Ishikawa (cell line): ENCODE results near the gene TRPV4.
A peak's percentile ranks its signal among the peaks of the same experiment; 100 is the strongest.

ENCODE experiments used
- CEBPB ChIP-seq: IDR thresholded peaks from 2 replicates; pipeline ENCODE4 v1.6.1; 2012
- CREB1 ChIP-seq: IDR thresholded peaks from 2 replicates; pipeline ENCODE4 v1.6.1; 2012; ENCODE audit warnings: low read depth
- EGR1 ChIP-seq: IDR thresholded peaks from 2 replicates; pipeline ENCODE4 v1.6.1; 2012
- EP300 ChIP-seq: IDR thresholded peaks from 2 replicates; pipeline ENCODE4 v1.6.1; 2012; ENCODE audit warnings: borderline replicate concordance
- FOXM1 ChIP-seq: IDR thresholded peaks from 2 replicates; pipeline ENCODE4 v1.6.1; 2012; ENCODE audit warnings: low read depth, borderline replicate concordance
- NFIC ChIP-seq: IDR thresholded peaks from 2 replicates; pipeline ENCODE4 v1.6.1; 2012
- RAD21 ChIP-seq: IDR thresholded peaks from 2 replicates; pipeline ENCODE4 v1.6.1; 2012; ENCODE audit warnings: low read depth
- TAF1 ChIP-seq: IDR thresholded peaks from 2 replicates; pipeline ENCODE4 v1.6.1; 2012; ENCODE audit warnings: low read depth, mild to moderate bottlenecking
- TCF12 ChIP-seq: IDR thresholded peaks from 2 replicates; pipeline ENCODE4 v1.6.1; 2012; ENCODE audit warnings: low read depth
- TEAD4 ChIP-seq: IDR thresholded peaks from 2 replicates; pipeline ENCODE4 v1.6.1; 2012
- YY1 ChIP-seq: IDR thresholded peaks from 2 replicates; pipeline ENCODE4 v1.6.1; 2012; ENCODE audit warnings: low read depth
- ZBTB7A ChIP-seq: IDR thresholded peaks from 2 replicates; pipeline ENCODE4 v1.6.1; 2012; ENCODE audit warnings: low read depth
- TF ChIP-seq, protein P1 (sequence below): IDR thresholded peaks from 2 replicates; pipeline ENCODE4 v1.6.1; 2012
- TF ChIP-seq, protein P2 (sequence below): IDR thresholded peaks from 2 replicates; pipeline ENCODE4 v1.6.1; 2012
- TF ChIP-seq, protein P3 (sequence below): IDR thresholded peaks from 2 replicates; pipeline ENCODE4 v1.6.1; 2012; ENCODE audit warnings: low read depth, mild to moderate bottlenecking

Gene TRPV4

DNA sequence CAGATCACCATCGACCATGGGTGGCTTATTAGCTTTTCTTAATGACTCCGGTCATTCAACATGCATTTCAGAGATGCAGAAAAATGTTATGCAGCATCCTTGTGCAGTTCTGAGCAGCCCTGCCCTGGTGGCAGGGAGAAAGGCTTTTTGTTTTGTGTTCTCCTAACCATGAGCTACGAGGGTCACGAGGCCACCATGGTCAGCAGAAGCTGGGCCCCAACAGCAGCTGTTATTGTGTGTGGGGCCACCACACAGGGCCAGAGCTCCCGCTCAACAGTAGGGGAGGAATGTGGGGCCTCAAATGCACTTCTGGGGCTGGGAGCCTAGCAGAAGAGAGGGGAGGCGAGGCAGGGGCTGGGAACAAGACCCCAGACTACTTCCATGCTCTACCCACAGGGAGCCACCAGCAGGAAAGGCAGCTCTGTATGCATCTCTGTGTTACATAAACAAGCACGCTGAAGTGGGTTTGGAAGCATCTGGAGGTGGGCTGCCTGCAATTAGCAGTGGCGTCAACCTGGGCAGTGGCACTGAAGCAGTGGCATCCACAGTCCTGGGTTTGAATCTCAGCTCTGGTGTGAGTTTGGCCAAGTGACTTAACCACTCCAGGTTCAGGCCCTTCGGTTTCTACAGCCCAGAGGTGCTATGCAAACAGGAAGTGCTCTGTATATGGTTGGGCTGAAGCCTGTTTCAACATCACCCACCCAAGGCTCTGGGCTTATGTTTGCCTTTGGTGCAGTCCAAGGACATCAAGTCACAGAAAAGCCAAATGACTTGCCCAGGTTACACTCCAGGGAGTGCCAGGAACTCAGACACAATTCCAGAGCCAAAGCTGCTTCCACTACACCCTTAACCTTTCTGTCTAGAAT, 30.9 kb upstream of the TRPV4 start:
- no peak for TF ChIP-seq CEBPB
- TF ChIP-seq TCF12, result no peak
- TF ChIP-seq NFIC, result no peak
- TF ChIP-seq ZBTB7A, result no peak
- TF ChIP-seq CREB1, result no peak
- no peak for TF ChIP-seq FOXM1
- TF ChIP-seq, protein P1, sequence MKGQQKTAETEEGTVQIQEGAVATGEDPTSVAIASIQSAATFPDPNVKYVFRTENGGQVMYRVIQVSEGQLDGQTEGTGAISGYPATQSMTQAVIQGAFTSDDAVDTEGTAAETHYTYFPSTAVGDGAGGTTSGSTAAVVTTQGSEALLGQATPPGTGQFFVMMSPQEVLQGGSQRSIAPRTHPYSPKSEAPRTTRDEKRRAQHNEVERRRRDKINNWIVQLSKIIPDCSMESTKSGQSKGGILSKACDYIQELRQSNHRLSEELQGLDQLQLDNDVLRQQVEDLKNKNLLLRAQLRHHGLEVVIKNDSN, result no peak
- TF ChIP-seq TEAD4, result no peak
- TF ChIP-seq YY1, result no peak
- no peak for TF ChIP-seq TAF1
- TF ChIP-seq, protein P2, sequence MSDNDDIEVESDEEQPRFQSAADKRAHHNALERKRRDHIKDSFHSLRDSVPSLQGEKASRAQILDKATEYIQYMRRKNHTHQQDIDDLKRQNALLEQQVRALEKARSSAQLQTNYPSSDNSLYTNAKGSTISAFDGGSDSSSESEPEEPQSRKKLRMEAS, result no peak
- no peak for TF ChIP-seq RAD21
- TF ChIP-seq EGR1, result no peak
- TF ChIP-seq, protein P3, sequence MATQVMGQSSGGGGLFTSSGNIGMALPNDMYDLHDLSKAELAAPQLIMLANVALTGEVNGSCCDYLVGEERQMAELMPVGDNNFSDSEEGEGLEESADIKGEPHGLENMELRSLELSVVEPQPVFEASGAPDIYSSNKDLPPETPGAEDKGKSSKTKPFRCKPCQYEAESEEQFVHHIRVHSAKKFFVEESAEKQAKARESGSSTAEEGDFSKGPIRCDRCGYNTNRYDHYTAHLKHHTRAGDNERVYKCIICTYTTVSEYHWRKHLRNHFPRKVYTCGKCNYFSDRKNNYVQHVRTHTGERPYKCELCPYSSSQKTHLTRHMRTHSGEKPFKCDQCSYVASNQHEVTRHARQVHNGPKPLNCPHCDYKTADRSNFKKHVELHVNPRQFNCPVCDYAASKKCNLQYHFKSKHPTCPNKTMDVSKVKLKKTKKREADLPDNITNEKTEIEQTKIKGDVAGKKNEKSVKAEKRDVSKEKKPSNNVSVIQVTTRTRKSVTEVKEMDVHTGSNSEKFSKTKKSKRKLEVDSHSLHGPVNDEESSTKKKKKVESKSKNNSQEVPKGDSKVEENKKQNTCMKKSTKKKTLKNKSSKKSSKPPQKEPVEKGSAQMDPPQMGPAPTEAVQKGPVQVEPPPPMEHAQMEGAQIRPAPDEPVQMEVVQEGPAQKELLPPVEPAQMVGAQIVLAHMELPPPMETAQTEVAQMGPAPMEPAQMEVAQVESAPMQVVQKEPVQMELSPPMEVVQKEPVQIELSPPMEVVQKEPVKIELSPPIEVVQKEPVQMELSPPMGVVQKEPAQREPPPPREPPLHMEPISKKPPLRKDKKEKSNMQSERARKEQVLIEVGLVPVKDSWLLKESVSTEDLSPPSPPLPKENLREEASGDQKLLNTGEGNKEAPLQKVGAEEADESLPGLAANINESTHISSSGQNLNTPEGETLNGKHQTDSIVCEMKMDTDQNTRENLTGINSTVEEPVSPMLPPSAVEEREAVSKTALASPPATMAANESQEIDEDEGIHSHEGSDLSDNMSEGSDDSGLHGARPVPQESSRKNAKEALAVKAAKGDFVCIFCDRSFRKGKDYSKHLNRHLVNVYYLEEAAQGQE, result no peak
- TF ChIP-seq EP300, result no peak

DNA sequence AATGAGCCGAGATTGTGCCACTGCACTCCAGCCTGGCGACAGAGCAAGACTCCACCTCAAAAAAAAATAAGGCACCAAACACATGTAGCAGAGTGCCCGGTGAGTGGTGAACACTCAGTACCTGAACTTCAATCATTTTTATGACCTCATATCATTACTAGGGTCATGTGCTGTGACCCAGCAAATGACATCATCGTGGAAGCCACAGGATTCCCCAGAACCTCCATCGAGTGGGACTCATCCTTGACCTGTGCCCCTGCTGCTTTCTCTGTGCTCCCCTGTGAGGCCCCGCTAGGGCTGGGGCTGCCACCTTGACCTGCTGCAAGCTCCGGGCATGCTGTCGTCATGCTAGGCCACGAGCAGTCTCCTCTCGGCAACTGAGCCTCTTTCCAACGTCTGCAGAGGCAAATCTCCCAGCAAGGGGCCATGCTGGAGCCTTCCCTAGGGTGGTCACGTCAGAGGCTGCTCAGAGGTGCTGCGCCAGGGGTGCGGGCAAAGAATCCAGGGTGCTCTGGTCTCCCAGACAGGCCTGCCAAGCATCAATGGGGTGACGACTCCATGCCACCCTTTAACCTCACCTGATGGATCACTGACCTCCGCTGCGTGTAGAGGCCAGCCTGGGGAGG, 28.6 kb upstream of the TRPV4 start:
- TF ChIP-seq ZBTB7A (no peak), TCF12 (no peak), YY1 (no peak), TAF1 (no peak)

DNA sequence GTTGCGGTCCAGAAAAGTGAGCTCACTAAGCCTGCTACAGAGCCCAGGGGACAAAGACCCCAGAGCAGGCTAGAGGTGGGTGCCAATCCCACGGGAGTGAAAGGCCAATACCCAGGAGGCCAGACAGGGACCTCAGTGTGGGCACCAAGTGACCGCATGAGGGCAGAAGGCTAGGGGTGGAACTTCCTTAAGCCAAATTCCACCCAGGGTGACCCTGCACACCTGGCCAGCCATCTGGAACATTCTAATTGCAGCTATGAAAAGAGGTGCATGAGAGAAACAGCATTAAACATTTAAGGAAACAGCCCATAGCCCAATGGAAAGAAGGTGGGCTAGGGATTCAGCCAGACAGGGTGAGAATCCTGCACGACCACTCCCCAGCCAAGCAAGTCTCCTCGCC, 27.8 kb upstream of the TRPV4 start:
- TF ChIP-seq ZBTB7A (peak; percentile 24; the same call in 1 of the 2 replicates), NFIC (0 out of 2 replicates have a peak, but pooled peaks have one; percentile 24), EGR1 (no peak), YY1 (no peak), RAD21 (peak; percentile 29; the same call in 1 of the 2 replicates), CEBPB (no peak), TEAD4 (peak; percentile 50; the same call in 1 of the 2 replicates)
- TF ChIP-seq, protein P2, result 0 out of 2 replicates have a peak, but pooled peaks have one; percentile 12

DNA sequence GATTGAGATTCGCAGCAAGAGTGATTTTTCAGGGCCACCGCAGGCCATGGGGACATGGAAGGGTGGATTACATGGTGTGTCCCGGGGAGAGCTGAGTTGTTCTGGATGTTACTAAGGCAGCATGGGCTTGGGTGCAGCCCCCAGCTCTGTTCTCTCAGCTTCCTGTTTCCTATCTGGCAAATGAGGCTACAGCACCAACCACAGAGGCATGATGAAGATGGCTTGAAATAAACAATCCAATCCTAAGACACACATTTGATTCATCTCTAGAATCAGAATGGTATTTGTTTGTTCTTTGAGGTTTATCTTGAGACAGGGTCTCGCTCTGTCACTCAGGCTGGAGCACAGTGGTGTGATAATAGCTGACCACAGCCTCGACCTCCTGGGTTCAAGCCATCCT, 25.6 kb upstream of the TRPV4 start:
- TF ChIP-seq FOXM1 (no peak), CREB1 (no peak), EGR1 (no peak), TAF1 (no peak), CEBPB (no peak), YY1 (no peak), NFIC (no peak), ZBTB7A (no peak), TCF12 (no peak), TEAD4 (no peak), EP300 (no peak), RAD21 (no peak)
- TF ChIP-seq, protein P1, result no peak
- TF ChIP-seq, protein P3, result no peak
- TF ChIP-seq, protein P2, result no peak

DNA sequence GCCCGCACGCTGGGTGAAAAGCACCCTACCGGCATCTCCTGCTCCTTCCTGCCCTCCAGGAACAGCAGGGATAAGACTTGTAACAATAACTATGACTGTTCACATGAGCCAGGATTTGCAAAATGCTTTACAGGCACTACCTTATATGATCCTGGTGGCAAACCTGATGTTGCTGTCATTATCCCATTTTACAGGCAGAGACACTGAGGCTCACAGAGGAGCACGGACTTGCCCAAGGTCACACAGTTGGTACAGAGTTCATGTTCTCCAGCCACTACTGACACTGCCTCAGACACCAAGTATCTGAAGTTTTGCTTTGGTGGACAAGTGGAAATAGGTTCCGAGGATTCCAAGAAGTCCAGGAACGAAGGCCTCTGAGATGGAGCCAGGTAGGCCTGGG, 24.5 kb upstream of the TRPV4 start:
- TF ChIP-seq EP300, result no peak
- TF ChIP-seq CREB1, result no peak
- no peak for TF ChIP-seq YY1
- TF ChIP-seq, protein P2, result no peak
- no peak for TF ChIP-seq TEAD4
- TF ChIP-seq EGR1, result no peak
- TF ChIP-seq RAD21, result no peak
- TF ChIP-seq ZBTB7A, result no peak
- TF ChIP-seq NFIC, result no peak
- TF ChIP-seq, protein P1, result no peak
- no peak for TF ChIP-seq TCF12
- TF ChIP-seq FOXM1, result no peak
- no peak for TF ChIP-seq TAF1
- TF ChIP-seq CEBPB, result no peak
- TF ChIP-seq, protein P3, result no peak
